Activated T-helper 1 cell treated with anti-CD3 and anti-CD28 coated beads, Interleukin-2, amount 50 U/mL, for 16 hours (primary cell): ENCODE data around the gene HOXC10.

Experiments
- DNase-seq, 2 donors: peaks; one replicate each; pipeline ENCODE4 v3.0.0-alpha.2; 2020; ENCODE audit warnings: low read depth in 1 of 2, low spot score in 1 of 2

Gene HOXC10

DNA sequence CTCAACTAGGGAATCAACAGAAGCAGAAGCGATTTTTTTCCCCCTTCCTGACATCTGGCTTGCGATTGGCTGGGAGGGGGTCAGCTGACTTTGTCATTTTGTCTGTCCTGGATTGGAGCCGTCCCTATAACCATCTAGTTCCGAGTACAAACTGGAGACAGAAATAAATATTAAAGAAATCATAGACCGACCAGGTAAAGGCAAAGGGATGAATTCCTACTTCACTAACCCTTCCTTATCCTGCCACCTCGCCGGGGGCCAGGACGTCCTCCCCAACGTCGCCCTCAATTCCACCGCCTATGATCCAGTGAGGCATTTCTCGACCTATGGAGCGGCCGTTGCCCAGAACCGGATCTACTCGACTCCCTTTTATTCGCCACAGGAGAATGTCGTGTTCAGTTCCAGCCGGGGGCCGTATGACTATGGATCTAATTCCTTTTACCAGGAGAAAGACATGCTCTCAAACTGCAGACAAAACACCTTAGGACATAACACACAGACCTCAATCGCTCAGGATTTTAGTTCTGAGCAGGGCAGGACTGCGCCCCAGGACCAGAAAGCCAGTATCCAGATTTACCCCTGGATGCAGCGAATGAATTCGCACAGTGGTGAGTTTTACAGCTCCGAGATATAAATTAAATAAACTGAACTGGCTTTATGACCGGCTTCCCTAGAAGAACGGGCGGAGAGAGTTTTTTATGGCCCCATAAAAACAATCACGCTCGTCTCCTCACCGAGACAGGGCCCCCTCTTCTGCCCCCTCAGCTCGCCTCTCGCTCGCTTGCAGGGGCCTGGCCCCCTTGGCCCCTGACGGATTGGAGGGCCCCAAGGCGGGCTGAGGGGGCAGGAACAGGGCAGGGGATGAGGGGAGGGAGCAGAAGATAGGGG lies 43.6 kb downstream of the HOXC10 start, which contains the start of gene HOXC6:
TSS of gene HOXC6 (plus strand) at position 127 of the 888 bp plus-strand sequence. CDS start at position 209, 82 bp downstream.
- DNase-seq = no peak

DNA sequence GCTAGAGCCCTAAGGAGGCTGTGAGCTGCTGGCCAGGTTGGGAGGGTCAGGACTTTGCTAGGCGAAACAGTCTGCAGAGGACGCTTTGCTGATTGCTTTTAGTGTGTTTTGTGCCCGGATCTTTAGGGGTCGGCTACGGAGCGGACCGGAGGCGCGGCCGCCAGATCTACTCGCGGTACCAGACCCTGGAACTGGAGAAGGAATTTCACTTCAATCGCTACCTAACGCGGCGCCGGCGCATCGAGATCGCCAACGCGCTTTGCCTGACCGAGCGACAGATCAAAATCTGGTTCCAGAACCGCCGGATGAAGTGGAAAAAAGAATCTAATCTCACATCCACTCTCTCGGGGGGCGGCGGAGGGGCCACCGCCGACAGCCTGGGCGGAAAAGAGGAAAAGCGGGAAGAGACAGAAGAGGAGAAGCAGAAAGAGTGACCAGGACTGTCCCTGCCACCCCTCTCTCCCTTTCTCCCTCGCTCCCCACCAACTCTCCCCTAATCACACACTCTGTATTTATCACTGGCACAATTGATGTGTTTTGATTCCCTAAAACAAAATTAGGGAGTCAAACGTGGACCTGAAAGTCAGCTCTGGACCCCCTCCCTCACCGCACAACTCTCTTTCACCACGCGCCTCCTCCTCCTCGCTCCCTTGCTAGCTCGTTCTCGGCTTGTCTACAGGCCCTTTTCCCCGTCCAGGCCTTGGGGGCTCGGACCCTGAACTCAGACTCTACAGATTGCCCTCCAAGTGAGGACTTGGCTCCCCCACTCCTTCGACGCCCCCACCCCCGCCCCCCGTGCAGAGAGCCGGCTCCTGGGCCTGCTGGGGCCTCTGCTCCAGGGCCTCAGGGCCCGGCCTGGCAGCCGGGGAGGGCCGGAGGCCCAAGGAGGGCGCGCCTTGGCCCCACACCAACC lies 44.8 kb downstream of the HOXC10 start:
- DNase-seq = no peak

DNA sequence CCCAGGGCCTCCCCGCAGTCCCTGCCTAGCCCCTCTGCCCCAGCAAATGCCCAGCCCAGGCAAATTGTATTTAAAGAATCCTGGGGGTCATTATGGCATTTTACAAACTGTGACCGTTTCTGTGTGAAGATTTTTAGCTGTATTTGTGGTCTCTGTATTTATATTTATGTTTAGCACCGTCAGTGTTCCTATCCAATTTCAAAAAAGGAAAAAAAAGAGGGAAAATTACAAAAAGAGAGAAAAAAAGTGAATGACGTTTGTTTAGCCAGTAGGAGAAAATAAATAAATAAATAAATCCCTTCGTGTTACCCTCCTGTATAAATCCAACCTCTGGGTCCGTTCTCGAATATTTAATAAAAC lies 45.5 kb downstream of the HOXC10 start:
- no peak for DNase-seq

DNA sequence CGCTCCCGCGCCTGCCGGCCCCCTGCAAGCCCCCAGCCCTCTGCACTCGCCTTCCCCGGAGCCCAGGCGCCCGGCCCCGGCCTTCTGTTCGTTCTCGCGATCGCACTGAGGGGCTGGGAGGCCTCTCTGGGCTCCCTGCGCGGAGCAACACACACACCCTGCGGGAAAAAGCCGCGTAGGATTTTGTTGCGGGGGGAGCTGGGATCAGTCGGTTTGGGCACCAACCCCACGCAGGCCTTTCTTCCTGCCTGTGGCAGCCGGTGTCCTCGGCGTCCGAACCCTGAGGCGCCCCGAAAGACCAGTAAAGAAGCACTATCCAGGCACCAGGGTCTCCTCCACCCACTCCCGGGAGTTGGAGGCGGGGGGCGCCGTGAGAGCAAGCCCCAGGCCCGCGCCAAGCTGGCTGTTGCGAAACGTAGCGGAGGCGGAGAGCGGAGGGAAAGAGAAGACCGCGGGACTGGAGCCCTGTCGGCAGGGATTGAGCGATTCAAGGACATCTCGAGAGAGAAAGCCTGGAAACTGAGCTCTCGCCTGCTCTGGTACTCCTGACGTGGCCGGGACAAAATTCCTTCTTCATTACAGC lies 46.0 kb downstream of the HOXC10 start:
- DNase-seq = no peak

DNA sequence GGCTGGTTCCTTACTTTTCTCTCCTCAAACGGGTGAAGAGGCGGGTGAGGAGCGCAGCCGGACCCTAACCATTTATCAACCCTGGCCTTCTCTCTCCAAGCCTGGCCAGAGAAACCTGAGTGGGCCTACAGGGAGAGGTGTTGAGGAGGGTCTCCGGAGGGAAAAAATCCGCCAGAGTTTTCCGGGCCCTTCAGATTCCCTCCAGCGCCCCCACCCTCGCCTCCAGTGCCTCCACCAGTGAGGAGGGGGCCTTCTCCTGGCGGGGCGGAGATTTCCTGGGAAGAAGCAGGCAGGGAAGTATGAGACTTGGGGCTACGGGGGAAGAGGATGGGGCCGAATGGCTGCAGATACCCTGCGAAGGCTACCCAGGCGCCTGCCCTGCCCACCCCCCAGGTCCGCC lies 46.5 kb downstream of the HOXC10 start:
- no peak for DNase-seq

DNA sequence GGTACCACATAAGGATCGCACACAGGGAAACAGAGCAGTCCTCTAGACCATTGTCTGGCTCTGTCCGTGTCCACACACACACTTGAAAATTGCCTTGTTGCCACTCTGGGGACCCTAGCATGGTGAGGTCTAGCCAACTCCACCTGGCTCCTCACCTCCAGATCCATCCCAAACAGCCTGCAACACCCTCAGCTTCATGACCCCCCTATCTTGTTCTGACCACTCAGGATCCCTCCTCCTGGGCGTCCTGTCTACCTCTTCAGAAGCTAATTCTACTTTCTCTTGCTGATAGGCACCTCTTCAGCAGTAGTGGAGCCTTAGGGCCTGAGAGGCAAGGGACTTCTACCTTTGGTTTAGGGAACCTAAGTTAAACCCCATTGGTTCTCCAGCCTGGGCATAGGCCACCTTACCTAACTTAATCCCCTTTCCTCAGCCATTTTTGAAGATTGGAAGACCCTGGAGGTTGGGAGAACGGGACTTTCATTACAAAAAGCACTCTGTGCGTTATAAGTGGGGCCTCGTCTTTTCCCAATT lies 47.2 kb downstream of the HOXC10 start:
- DNase-seq = no peak

DNA sequence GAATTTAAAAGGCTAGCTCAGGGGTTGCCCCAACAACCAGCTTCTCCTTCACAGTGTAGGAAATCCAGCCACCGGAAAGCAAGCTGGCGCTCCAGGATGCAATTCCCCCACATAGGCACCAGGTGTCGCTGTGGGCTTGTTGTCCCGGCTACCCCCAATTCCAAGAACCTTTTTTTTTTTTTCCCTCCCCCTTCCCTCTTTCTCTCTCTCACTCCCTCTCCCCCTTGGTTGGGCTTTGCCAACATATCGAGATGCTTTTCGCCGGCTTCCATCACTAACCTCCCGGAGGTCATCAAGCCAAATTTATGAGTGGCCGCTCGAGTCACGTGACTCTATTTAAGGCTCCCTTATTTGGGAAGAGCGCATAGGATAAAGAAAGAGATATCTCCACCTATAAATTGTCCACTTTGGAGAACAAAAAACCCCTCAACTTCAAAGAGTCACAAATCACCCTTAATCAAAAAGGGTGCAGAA lies 47.7 kb downstream of the HOXC10 start, which contains the start of gene HOXC5:
TSS of gene HOXC5 (plus strand) at position 424 of the 474 bp plus-strand sequence. CDS start 73 bp downstream, outside the sequence.
- DNase-seq = peak in 1 of 2 donors; percentile 30

DNA sequence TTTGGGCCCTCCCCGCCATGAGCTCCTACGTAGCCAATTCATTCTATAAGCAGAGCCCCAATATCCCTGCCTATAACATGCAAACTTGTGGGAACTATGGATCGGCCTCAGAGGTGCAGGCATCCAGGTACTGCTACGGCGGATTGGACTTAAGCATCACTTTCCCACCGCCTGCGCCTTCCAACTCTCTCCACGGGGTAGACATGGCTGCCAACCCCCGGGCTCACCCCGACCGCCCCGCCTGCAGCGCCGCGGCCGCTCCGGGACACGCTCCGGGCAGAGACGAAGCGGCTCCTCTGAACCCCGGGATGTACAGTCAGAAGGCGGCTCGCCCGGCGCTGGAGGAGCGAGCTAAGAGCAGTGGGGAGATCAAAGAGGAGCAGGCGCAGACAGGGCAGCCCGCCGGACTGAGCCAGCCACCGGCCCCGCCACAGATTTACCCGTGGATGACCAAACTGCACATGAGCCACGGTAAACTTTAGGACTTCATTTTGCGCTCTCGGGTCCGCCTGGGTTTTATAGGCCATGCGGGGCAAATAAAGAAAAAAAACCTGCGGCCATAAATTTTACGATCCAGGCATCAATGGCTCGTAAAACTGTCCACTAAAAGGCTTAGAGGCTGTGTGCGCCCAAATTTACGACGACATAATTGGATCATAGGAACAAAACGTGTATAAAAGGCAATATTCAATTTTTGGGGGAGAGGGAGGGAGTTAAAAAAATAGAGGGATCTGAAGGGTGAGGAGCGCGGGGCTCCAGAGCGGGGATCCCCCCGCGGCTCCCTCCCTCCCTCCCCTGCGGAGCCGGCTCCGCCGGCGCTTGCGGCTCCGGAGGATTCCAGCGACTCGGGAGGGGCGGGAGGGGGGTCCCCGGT lies 48.4 kb downstream of the HOXC10 start:
- no peak for DNase-seq

DNA sequence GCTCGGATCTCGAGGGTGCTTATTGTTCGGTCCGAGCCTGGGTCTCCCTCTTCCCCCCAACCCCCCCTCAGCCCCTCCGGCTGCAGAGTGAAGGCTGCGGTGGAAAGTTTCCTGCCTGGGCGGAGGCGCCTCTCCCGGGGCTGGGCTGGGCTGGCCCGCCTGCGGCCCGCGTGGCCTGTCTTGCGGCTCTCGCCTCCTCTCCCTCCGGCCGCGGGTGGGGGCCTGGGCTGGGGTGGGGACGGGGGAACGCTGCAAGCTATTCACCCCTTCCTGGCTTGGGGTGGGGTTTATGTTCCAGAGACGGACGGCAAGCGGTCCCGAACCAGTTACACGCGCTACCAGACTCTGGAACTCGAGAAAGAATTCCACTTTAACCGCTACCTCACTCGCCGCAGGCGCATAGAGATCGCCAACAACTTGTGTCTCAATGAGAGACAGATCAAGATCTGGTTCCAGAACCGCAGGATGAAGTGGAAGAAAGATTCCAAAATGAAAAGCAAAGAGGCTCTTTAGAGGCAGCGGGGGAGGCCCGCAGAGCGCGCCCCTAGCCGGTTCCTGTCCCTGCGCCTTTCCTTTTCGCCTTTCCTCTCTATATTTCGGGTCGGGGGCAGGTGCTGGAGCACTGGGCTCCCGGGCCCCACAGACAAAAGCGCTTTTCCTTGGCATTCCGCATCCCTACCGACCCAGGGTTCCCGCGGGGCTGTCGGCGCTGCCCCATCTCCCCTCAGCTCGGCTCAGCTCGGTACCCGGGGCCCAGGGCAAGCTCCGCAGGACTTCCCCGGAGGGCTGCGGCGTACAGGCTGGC lies 49.2 kb downstream of the HOXC10 start:
- no peak for DNase-seq

DNA sequence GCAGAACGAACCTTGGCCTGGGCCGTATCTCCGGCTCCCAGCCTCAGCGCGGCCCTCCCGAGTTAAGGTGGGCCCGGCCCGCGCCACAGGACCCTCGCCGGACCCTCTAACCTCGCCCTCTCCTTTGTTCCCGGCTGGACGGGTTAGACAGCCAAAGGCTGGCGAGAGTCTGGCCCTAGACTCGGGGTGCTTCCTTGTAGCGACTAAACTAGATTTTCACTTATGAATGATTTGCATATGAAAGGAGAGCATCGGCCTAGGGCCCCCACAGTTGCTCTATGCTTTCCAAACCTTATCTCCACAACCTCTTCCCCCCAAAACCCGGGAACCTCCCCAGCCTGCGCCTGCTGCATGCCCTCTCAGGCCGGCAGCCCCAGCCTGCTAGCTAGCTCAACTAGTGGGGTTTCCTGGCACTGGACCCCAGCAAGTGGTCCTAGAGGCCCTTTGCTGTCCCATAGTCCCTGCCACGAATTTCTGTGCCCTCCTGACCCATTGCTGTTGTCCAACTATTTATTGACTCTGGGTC lies 49.9 kb downstream of the HOXC10 start:
- no peak for DNase-seq

DNA sequence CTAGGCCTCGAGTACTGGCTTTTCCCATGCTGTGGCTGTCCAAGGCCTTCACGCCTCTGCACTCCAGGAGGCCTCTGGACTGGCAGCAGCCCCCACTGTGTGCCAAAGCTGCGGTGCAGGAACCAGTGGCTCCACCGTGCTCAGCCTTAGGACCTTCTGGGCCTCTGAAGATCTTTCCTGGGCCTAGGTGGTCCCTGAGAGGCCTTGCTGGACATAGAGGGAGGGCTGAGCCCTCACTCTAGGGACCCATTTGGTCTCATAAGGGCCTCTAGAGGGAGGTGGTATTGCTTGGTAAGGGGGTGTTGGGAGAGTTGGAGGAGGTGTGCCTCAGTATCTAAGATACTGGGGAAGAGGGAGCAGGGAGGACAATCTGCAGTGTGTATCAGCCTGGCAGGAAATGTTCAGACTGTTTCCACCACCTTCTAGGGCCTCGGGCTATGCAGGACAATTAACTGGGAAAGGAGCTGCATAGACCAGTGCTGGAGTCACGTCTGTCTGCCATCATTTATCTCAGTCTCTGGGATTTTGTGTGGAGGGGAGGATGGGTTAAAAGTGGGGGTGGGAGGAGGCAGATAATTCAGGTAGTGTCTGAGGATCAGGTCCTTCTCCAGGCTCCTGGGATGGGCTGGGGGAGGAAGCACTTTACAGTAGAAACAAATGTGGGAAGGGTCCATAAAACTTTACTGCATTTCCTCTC lies 50.8 kb downstream of the HOXC10 start:
- DNase-seq = no peak

DNA sequence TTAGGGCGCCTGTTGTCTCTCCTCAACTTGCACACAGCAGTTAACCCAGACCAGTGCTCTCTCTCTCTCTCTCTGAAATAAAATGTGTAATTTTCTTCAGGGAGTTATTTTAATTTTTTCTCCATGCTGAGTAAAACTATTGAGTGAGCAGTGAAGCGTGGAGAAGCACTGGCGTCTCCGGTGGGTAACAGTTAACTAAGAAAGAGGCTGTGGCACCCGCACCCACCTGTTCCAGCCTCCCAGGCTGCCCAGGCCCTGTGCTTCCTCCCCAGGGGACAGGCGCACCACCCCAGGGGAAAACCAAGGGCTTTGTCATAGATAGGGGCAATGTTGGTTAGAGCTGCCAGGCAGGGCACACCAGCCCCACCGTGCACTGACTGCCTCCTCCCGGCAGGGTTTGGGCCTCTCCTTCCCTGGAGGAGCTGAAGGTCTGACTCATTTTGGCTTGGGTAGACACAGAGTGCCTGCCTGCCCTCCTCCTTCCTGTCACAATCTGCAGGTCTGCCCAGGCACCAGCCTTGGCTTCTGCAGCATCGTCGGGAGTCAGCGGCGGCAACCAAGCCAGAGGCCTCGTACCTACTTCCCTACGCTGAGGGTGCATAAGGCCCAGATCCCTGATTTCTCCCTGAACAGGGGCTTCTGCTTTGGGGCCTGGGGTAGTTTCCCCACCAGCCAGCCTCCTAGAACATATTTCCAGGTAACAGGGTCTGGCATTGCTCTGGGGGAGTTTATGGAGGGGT lies 51.8 kb downstream of the HOXC10 start:
- no peak for DNase-seq

DNA sequence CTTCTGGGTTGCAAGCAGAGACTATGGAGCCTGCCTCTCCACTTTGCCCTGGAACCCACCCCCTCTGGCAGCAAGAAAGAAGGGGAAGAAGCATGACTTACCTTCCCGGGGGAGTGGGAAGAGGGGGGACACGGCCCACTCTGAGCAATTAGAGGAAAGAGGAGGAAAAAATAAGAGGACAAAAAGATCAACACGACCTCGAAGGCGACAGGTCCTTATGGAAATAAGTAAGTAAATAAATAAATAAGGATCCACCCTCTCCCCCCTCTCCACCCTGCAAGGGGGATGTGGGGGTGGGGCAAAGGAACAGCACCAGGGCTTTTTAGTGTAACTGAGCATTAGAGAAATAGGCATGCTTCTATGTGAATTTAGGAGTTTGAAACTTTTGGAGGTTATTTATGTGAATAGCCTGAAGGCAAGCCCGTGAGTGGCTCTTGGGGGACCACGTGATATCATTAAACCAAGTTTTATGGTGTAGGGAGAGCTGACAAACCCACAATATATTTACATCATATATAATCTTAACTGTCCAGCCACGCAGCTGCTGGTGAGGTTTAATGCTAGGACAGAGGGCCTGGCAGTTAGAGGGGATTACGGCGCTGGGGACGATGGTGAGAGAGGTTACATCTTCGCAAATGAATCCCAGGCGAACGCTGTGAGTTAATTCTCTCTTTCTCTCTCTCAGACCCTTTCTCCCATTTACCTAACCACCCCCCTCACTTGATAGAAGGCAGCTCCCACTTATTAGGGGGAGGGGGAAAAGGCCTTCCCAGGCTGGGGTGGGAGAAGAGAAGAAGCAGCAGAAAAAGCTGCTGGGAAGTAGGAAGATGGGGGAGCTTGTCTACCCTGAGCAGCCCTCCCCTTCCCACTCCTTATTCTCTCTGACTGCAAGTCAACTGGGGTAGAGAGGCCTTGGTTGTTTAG lies 52.7 kb downstream of the HOXC10 start:
- no peak for DNase-seq

DNA sequence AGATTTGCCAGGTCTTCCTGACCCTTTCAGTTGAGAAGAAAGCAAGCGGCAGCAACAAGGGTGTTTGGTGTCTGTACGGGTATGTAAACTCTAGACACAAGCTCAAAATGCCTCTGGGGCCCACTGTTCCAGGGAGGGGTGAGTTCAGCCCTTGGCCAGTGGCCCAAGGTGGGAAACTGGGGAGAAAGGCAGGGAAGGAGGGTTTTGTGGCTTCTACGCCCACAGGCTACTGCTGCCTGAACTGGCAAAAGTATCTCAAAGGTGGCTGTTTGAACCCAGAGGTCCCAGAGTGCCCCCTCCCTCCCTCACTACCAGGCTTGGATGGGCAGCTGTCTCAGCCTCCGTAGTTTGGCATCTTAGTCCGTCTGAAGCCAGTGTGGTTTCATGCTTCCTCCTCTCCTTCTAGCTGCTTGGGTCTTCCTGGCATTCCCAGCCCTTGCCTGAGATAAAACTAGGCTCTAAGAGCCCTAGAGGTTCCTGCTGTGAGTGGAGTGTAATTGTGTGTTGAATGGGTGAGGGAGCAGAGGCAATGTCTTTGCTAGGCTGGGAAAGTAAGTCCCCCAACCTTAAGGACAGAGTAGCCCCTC lies 53.4 kb downstream of the HOXC10 start:
- no peak for DNase-seq

DNA sequence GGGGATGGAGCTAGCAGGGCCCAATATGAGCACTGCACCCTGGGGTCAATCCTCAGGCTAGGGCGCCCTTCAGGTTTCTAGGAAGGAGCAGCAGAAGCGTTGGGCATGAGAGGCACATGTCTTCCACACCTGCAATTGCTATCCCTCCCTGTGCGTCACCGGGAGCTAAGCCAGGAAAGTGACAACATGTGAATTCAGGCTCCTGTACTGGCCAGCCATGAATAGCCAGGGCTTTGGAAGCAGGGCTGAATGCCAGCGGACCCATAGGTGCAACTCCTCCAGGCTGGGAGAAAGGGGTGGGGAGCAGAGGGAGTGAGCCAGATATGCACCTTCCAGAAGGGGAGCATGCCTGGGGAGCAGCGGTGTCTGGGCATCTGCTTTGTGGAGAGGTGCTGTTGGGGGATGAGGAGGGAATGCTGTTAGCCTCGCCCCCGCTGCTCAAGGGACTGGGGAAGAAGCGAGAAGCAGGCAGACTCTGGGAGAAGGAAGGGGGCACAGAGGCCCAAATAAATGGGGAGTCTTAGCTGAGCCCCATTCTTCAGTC lies 54.0 kb downstream of the HOXC10 start:
- no peak for DNase-seq
